Measurements from ENCODE around the gene SLC22A13. TPM values are rescaled to one million over a fixed set of nuclear protein-coding genes. Genes with fewer than 3 reads are reported as not detected.

Gene SLC22A13
- polyA plus RNA-seq, 1 donor (not counting 4 experiments of a cell fraction or from before 2014, with no cell fraction given) = 0.25 TPM

DNA sequence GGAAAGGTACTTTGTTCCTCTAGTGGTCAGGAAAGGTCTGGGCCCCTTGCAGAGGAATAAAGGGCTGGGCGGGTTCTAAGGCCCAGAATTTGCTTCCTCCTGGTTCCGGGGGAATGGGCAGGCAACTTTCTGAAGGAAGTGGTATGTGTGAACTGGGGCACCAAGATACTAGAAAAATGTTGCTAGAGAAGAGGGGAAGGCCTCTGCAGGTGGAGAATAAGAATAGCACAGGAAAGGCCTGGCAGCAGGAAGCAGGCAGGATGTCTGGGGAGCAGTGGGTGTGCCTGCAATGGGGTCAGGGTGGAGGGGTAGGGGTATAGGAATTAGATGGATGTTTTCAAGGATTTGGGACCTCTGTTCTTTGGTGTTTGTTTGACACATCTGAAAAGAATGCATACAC, 2.0 kb downstream of the SLC22A13 start:
- H3K4me1 ChIP-seq (ENCODE audit: control insufficient read depth, extremely low read depth, insufficient read depth, low read length) = no peaks in the 10 kb centered on the region
- H3K4me2 ChIP-seq (ENCODE audit: control insufficient read depth, extremely low read depth, insufficient read depth, low read depth, low read length) = no peak overlapping the region
- dilution Hi-C loops (cut with MboI; ENCODE audit: extremely low pct_ligation_motif_present, low sequenced_read_pairs) = no loop called here
- TF ChIP-seq EZH2 (IDR thresholded peaks at IDR 0.05; ENCODE audit: low read length) = no peak
- TF ChIP-seq, protein P1, sequence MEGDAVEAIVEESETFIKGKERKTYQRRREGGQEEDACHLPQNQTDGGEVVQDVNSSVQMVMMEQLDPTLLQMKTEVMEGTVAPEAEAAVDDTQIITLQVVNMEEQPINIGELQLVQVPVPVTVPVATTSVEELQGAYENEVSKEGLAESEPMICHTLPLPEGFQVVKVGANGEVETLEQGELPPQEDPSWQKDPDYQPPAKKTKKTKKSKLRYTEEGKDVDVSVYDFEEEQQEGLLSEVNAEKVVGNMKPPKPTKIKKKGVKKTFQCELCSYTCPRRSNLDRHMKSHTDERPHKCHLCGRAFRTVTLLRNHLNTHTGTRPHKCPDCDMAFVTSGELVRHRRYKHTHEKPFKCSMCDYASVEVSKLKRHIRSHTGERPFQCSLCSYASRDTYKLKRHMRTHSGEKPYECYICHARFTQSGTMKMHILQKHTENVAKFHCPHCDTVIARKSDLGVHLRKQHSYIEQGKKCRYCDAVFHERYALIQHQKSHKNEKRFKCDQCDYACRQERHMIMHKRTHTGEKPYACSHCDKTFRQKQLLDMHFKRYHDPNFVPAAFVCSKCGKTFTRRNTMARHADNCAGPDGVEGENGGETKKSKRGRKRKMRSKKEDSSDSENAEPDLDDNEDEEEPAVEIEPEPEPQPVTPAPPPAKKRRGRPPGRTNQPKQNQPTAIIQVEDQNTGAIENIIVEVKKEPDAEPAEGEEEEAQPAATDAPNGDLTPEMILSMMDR (optimal IDR thresholded peaks at IDR 0.05 in 1 of 3, IDR thresholded peaks at IDR 0.05 in 1 of 3, conservative IDR thresholded peaks at IDR 0.05 in 1 of 3; ENCODE audit: extremely low read depth in 1 of 3, insufficient read depth in 2 of 3, low read length in 3 of 3) = no peak
- H3K27me3 ChIP-seq (ENCODE audit: control insufficient read depth, extremely low read depth, insufficient read depth, low read length) = no peaks in the 10 kb centered on the region
- no peaks in the 10 kb centered on the region for H4K20me1 ChIP-seq (ENCODE audit: control insufficient read depth, extremely low read depth, insufficient read depth, low read length)
- no peak overlapping the region for H3K4me3 ChIP-seq (ENCODE audit: control insufficient read depth in 2 of 3, extremely low read depth in 1 of 3, insufficient read depth in 2 of 3, low read depth in 1 of 3, low read length in 3 of 3)
- FAIRE-seq (no peak), DNase-seq (ENCODE audit: low read depth, low spot score) (no peak)
- no peak overlapping the region for H2AFZ ChIP-seq (ENCODE audit: control insufficient read depth, low read length)
- peaks cover 3 to 6% of the 10 kb centered on the region in 2 experiments for H3K36me3 ChIP-seq (ENCODE audit: control insufficient read depth in 2 of 2, extremely low read depth in 1 of 2, insufficient read depth in 2 of 2, low read length in 2 of 2)
- no peaks in the 10 kb centered on the region for H3K79me2 ChIP-seq (ENCODE audit: control insufficient read depth, insufficient read depth, low read length)
- H3K9ac ChIP-seq (ENCODE audit: control insufficient read depth, extremely low read depth, insufficient read depth, low read length) = no peak overlapping the region
- H3K9me3 ChIP-seq (ENCODE audit: control insufficient read depth, low read depth, low read length) = no peaks in the 10 kb centered on the region
- no peak overlapping the region for H3K27ac ChIP-seq (ENCODE audit: control insufficient read depth, insufficient read depth, low read length)
- H3K9me1 ChIP-seq (ENCODE audit: control insufficient read depth, extremely low read depth, insufficient read depth, low read length) = no peaks in the 10 kb centered on the region

DNA sequence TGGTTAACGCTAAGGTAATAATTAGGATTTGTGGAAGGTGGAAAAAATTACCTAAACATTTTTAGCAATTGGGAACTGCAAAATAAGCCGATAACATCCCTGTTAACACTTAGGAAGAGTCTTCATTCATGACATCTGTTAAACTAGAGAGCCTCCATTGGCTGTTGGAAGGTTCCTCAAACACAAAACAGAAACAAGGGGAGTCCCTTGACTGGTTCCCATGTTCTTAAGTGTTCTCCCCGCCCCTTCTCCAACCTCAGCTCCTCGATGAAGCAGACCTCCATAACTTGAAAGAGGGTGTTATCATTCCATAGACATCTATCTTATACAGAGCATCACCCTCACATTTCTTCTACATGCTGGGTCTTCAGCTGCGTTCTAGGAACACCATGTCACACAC, 2.5 kb downstream of the SLC22A13 start:
- TF ChIP-seq EZH2 (IDR thresholded peaks at IDR 0.05; ENCODE audit: low read length) = no peak
- TF ChIP-seq, protein P1 (optimal IDR thresholded peaks at IDR 0.05 in 1 of 3, IDR thresholded peaks at IDR 0.05 in 1 of 3, conservative IDR thresholded peaks at IDR 0.05 in 1 of 3; ENCODE audit: extremely low read depth in 1 of 3, insufficient read depth in 2 of 3, low read length in 3 of 3) = no peak
- no peaks in the 10 kb centered on the region for H3K79me2 ChIP-seq (ENCODE audit: control insufficient read depth, insufficient read depth, low read length)
- no peaks in the 10 kb centered on the region for H3K27me3 ChIP-seq (ENCODE audit: control insufficient read depth, extremely low read depth, insufficient read depth, low read length)
- H3K4me1 ChIP-seq (ENCODE audit: control insufficient read depth, extremely low read depth, insufficient read depth, low read length) = no peaks in the 10 kb centered on the region
- no peaks in the 10 kb centered on the region for H3K9me3 ChIP-seq (ENCODE audit: control insufficient read depth, low read depth, low read length)
- dilution Hi-C loops (cut with MboI; ENCODE audit: extremely low pct_ligation_motif_present, low sequenced_read_pairs) = no loop called here
- H3K27ac ChIP-seq (ENCODE audit: control insufficient read depth, insufficient read depth, low read length) = no peak overlapping the region
- no peak for FAIRE-seq
- no peaks in the 10 kb centered on the region for H4K20me1 ChIP-seq (ENCODE audit: control insufficient read depth, extremely low read depth, insufficient read depth, low read length)
- H3K4me3 ChIP-seq (ENCODE audit: control insufficient read depth in 2 of 3, extremely low read depth in 1 of 3, insufficient read depth in 2 of 3, low read depth in 1 of 3, low read length in 3 of 3) = no peak overlapping the region
- H3K9ac ChIP-seq (ENCODE audit: control insufficient read depth, extremely low read depth, insufficient read depth, low read length) = no peak overlapping the region
- H3K4me2 ChIP-seq (ENCODE audit: control insufficient read depth, extremely low read depth, insufficient read depth, low read depth, low read length) = no peak overlapping the region
- DNase-seq (ENCODE audit: low read depth, low spot score) = no peak
- H3K9me1 ChIP-seq (ENCODE audit: control insufficient read depth, extremely low read depth, insufficient read depth, low read length) = no peaks in the 10 kb centered on the region
- no peak overlapping the region for H2AFZ ChIP-seq (ENCODE audit: control insufficient read depth, low read length)
- peaks cover 3 to 6% of the 10 kb centered on the region in 2 experiments for H3K36me3 ChIP-seq (ENCODE audit: control insufficient read depth in 2 of 2, extremely low read depth in 1 of 2, insufficient read depth in 2 of 2, low read length in 2 of 2)

All from keratinocyte (primary cell).